SH-SY5Y (cell line): ENCODE results near the gene KRT32.

Source experiments
- GATA2 ChIP-seq: IDR thresholded peaks from 2 replicates; pipeline ENCODE4 v1.6.1; 2011; ENCODE audit warnings: mild to moderate bottlenecking, low read depth, low read length
- GATA3 ChIP-seq: IDR thresholded peaks from 2 replicates; pipeline ENCODE4 v1.6.1; 2011; ENCODE audit warnings: low read depth, mild to moderate bottlenecking, low read length, moderate library complexity

- no peak for TF ChIP-seq GATA2
- TF ChIP-seq GATA3: no peak
Measured at GRCh38 chr17:41492351-41492750, 25.2 kb upstream of the KRT32 start.
